GM19397 (cell line): ENCODE results near the gene PTPRD.

Experiments used
- ATAC-seq: cut with Tn5 transposase; IDR thresholded peaks from one replicate; pipeline ENCODE4 v1.9.1; 2021; ENCODE audit warnings: mild to moderate bottlenecking, moderate library complexity; ENCODE audit not compliant: unreplicated experiment

Gene PTPRD

GRCh38 chr9:8576741-8577140 lies 2036.1 kb downstream of the PTPRD start:
- no peak for ATAC-seq

GRCh38 chr9:8574846-8575245 lies 2038.0 kb downstream of the PTPRD start:
- ATAC-seq, result no peak

DNA sequence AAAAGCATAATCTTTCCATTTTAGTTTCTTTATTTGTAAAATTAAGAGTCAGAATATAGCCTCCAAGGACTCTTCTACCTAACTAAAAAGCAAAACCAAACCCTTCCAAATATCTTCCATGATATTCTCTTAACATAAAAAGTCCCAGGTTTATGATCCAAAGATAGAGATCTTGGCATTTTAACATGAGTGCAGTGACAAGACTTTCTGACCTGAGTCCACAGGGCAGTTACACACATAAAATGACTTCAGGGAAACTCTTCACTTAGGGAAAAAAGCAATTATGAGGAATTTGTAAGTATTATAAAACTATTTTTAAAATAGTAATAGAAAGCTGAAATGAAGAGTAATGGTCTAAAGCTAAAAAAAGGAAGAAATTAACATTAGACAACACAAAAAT lies 2040.6 kb downstream of the PTPRD start:
- ATAC-seq, result no peak

- no peak for ATAC-seq
Measured at GRCh38 chr9:8571643-8572042, 2041.2 kb downstream of the PTPRD start.

GRCh38 chr9:8570776-8571175 lies 2042.0 kb downstream of the PTPRD start:
- ATAC-seq, result no peak

DNA sequence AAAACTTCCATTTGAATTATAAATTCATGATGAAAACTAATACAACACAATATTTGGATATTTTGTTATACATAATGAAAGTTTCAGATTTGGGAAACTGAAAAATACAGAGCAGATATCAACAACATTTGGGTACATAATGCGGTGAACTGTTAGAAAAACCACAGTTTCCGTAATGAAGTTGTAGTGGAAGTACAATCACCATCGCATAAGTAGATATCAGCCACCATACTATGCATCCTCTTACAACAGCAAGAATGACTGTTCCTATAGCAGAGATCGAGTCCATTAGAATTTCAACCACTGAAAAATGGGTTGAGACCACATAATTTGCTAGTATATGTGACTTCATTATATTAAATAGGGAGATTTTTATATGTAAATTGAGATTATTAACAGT lies 2043.0 kb downstream of the PTPRD start:
- no peak for ATAC-seq

DNA sequence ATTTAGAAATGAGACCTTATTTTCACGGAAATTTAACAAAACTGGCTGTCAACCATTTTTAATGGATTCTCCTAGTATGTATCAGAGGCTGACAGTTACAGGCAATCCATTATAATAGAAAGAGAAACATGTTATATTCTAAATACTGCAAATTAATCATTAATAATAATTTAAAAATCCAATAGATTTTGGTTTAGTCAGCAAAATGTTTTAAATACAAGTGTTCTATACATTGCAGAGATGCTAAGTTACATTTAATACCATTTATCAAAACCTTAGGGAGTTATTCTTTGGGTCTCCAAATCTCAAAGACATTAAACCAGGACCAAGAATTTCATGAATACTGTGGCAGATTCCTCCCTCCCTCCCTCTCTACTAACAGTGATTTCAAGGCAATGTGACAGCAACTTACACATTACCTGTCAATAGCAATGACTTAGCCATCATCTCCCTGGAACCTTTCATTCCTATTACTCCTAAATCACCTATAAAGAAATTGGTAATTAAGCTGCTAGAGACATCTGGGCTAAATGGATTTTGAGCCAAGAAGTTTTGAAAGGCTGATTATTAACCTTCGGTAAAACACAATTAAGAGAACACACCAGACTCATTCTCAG lies 2044.7 kb downstream of the PTPRD start:
- no peak for ATAC-seq

- no peak for ATAC-seq
Measured at GRCh38 chr9:8564960-8565359, 2047.8 kb downstream of the PTPRD start.

DNA sequence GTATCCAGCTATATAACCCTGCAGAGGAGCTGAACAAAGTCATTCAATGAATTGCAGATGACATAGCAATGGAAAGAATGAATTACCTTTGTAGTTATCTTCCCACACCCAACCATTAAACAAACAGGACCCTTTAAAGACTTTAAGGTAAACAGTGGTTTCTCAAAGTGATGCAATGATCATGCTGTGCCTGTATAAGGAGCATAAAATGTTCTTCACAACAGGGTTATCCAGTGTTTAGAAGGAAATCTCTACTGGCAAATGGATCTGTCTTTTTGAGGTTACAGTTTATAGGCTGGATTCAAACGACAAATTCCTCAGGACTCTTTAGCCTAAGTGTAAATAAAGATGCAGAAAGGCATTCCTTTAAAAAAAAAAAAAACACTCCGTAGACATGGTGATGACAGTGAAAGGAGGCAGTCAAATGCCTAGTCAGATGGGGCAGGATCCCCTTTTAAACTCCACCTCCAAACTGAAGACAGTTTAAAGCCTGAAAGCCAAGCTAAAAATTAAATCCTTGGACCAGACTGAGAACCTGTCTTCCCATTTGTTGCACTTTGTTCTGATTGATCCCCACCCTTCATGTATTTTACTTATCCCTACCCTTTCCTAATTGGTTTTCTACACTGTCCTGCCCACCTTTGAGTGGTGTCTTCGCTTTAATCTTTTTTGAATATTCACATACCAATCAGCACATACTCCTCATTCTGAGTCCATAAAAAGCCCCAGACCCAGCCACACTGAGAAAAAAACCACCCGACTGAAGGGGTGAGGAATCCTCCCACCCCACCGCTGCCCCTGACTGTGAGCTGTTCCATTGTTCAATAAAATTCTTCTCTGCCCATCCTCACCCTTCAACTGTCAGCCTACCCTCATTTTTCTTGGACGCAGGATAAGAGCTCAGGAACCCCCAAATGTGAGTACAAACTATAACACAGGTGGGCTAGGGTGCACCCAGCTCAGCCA lies 2052.0 kb downstream of the PTPRD start:
- no peak for ATAC-seq

DNA sequence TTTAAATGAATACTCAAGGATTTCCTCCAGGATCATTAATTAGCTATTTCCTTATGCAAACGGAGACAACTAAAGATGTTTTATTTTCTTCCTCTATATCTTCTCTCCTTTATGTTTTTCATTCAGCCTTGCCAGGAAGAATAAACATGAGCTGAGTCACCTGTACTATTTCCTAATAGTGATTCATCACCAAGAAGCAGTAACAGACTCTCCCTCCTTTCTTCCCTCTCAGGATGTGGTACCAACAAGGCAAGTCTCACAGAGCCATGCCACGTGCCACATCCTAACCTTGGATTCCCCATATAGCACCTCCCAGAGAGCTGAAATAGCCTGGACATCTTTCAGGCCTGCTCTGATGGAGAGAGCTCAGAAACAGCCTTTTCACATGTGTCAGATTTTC lies 2054.6 kb downstream of the PTPRD start:
- ATAC-seq, result no peak

- no peak for ATAC-seq
Measured at GRCh38 chr9:8555762-8556500, 2056.9 kb downstream of the PTPRD start.

- no peak for ATAC-seq
Measured at GRCh38 chr9:8553444-8553843, 2059.4 kb downstream of the PTPRD start.

DNA sequence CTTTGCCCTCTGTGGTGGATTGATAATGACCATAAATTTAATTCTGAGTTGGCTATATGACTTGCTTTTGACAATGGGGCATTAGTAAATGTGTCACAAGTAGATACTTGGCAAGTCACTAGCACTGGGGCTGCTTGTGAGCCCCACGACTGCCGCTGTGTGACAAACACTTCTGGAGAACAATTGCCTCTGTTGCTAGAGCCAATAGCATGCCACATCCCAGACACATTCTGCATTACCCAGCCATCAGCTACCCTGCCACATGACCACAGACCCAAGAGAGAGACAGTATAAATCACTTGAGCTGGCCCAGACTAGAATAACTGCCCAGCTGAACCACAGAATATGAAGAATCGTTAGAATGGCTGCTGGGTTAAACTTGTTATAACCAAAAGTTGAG lies 2060.1 kb downstream of the PTPRD start:
- ATAC-seq, result no peak

DNA sequence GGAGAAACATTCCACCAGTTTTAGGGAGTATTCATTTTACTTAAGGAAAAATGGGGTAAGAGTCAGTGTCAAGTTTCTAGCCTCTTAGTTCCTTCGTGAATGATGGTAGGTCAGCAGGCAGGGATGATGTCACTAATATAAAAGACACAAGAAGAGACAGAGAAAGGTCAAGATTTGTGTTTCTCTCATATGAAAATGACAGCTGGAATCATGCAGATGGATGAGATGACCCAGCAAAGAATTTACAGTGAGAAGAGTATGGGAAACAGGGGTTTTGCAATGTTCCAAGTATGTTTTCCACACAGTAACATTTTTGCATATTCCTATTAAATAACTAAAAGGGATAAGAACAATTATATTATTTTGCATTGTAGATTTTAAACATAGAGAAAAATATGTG lies 2063.6 kb downstream of the PTPRD start:
- no peak for ATAC-seq

GRCh38 chr9:8543219-8543618 lies 2069.6 kb downstream of the PTPRD start:
- ATAC-seq, result no peak

GRCh38 chr9:8542537-8542936 lies 2070.3 kb downstream of the PTPRD start:
- ATAC-seq, result no peak

DNA sequence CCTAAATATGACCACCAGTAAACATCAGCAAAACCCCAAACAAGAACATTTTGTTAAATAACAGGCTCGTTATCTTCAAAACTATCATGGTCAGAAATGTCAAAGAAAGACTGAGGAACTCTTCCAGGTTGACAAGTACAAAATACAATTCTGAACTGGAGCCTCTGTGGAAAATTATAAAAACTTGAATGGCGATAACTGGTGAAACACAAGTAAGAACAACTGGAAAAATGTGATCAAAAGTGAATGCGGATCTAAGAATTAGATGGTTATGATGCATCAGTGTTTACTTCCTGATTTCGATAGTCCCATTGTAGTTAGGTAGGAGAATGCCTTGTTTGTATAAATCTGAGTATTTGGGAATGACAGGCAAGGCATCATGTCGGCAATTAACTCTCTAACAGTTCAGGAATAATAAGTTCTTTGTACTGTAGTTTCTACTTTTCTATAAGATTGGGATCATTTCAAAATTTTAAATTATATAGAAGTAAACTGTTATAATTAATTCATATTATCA lies 2073.1 kb downstream of the PTPRD start:
- ATAC-seq, result no peak

DNA sequence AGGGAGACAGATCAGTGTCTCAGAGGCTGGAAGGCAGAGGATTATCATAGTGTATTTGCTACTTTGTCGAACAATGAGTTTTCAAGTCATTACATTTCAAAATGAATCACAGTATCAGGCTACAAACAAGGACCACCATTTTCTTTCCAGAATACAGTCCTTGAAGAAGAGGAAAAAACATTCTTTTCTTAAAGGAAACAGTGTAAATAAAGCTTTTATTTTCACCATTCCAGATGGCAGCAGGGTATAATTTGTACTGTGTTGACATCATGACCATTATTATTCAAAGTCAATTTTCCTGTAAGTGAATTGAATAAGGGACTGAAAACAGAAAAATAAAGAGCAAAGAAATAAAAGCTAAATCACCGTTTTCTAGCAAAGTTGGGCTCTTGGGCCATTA lies 2076.0 kb downstream of the PTPRD start:
- ATAC-seq, result no peak

DNA sequence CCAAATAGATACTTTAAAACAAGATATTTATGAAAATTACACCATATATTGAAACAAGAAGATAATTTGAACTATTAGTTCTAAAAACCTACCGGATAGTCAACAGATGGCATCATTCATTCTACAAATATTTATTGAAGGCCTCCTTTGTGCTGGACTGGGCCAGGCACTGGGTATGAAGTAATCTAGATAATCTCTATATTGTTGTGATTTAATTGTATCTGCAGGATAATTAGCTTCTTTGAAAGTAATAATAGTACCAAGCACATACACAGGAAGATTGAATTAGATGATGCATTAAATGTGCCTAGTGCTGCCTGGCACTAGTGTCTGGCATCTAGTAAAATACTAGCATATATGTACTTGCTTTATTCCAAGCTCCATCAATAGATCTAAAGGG lies 2078.0 kb downstream of the PTPRD start:
- ATAC-seq, result no peak

DNA sequence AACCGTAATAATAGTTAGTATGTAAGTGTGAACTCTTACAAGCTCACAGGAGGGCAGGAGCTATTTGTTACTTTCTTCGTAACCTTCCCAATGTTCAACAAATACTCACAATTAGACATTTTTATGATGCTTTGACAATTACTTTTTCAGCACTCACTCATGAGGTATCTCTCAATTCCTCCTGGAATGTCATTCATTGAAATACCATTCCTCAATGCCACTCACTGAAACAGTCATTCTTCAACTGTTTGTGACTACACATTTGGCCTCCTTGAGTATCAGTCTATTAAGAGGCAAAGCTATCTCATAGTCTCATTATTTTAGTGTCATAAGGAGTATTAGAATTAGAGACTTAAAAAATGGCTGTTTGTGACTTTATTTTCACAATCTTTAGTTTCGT lies 2079.1 kb downstream of the PTPRD start:
- no peak for ATAC-seq

DNA sequence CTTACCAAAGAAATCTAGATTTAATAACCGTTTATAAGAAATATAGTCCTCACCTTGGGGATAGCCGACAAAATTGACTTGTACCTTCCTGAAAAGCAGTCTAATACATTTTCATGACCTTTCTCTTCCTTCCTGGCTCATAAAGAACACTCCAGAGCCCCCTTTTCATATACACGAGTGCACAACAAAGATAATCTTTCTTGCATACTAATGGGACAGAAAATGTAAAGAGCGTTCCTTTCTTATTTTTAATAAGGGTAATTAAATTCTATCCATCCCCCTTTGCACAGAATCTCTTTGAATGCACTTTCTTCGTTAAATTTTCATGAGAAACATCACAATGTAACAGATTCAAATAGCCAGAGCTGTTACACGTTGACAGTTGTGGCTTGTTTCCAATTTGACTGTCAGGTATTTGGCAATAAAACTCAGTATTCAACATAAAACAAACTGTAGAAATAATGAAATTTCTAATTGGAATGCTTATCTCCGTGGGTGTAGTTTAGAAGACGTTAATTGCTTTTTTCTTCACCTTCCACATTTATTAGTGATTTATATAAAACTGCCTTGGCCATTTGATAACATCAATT lies 2080.9 kb downstream of the PTPRD start:
- ATAC-seq, result no peak
